ENCODE measurements around the gene SUGCT.
"Not testable (repeated sequence)": the region's sequence is repeated elsewhere in the genome, so short reads cannot be mapped to it uniquely, and the experiment has no call there.

SUGCT gene

GRCh38 chr7:40138973-40139372 is 4.2 kb downstream of the SUGCT start:
- Histone ChIP-seq H4K20me1 (ENCODE audit: insufficient read depth, low read length, poor library complexity, severe bottlenecking) (peaks cover 2% of the 10 kb centered on the region), H3K9me3 (ENCODE audit: insufficient read depth, low read depth, low read length) (no peaks in the 10 kb centered on the region)

GRCh38 chr7:40139891-40140290 is 5.1 kb downstream of the SUGCT start:
- not testable (repeated sequence) for H3K9ac ChIP-seq (ENCODE audit: low read depth, low read length, poor library complexity, severe bottlenecking); H3K27me3 ChIP-seq (ENCODE audit: insufficient read depth, low read length, poor library complexity, severe bottlenecking); H3K36me3 ChIP-seq (ENCODE audit: insufficient read depth, low read length); H4K20me1 ChIP-seq (ENCODE audit: insufficient read depth, low read length, poor library complexity, severe bottlenecking); H3K9me3 ChIP-seq (ENCODE audit: insufficient read depth, low read depth, low read length); H3K4me1 ChIP-seq (ENCODE audit: insufficient read depth, low read length, poor library complexity, severe bottlenecking); H3K4me2 ChIP-seq (ENCODE audit: low read depth, low read length, poor library complexity, severe bottlenecking); H3K79me2 ChIP-seq (ENCODE audit: insufficient read depth, low read length); H3K4me3 ChIP-seq (ENCODE audit: low read length, poor library complexity, severe bottlenecking); H3F3A ChIP-seq (ENCODE audit: low read depth); H2AFZ ChIP-seq (ENCODE audit: low read length); H3K9me2 ChIP-seq (replicated peaks; ENCODE audit: low read depth, low read length)

More at GRCh38 chr7:40138973-40139372, 4.2 kb downstream of the SUGCT start:
- TF ChIP-seq, protein P1, sequence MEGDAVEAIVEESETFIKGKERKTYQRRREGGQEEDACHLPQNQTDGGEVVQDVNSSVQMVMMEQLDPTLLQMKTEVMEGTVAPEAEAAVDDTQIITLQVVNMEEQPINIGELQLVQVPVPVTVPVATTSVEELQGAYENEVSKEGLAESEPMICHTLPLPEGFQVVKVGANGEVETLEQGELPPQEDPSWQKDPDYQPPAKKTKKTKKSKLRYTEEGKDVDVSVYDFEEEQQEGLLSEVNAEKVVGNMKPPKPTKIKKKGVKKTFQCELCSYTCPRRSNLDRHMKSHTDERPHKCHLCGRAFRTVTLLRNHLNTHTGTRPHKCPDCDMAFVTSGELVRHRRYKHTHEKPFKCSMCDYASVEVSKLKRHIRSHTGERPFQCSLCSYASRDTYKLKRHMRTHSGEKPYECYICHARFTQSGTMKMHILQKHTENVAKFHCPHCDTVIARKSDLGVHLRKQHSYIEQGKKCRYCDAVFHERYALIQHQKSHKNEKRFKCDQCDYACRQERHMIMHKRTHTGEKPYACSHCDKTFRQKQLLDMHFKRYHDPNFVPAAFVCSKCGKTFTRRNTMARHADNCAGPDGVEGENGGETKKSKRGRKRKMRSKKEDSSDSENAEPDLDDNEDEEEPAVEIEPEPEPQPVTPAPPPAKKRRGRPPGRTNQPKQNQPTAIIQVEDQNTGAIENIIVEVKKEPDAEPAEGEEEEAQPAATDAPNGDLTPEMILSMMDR (conservative IDR thresholded peaks at IDR 0.05; ENCODE audit: low read length), result no peak
- TF ChIP-seq EZH2phosphoT487 (IDR thresholded peaks at IDR 0.05; ENCODE audit: borderline replicate concordance), result no peak
- Histone ChIP-seq H3K4me2 (ENCODE audit: low read depth, low read length, poor library complexity, severe bottlenecking) (no peak overlapping the region), H3K4me3 (ENCODE audit: low read length, poor library complexity, severe bottlenecking) (no peak overlapping the region), H3K36me3 (ENCODE audit: insufficient read depth, low read length) (no peaks in the 10 kb centered on the region), H3K4me1 (ENCODE audit: insufficient read depth, low read length, poor library complexity, severe bottlenecking) (no peaks in the 10 kb centered on the region), H3K9me2 (replicated peaks; ENCODE audit: low read depth, low read length) (no peaks in the 10 kb centered on the region), H3K9ac (ENCODE audit: low read depth, low read length, poor library complexity, severe bottlenecking) (no peak overlapping the region), H2AFZ (ENCODE audit: low read length) (no peak overlapping the region), H3K79me2 (ENCODE audit: insufficient read depth, low read length) (peaks cover 4% of the 10 kb centered on the region), H3K27me3 (ENCODE audit: insufficient read depth, low read length, poor library complexity, severe bottlenecking) (no peaks in the 10 kb centered on the region), H3F3A (ENCODE audit: low read depth) (no peaks in the 10 kb centered on the region)

DNA sequence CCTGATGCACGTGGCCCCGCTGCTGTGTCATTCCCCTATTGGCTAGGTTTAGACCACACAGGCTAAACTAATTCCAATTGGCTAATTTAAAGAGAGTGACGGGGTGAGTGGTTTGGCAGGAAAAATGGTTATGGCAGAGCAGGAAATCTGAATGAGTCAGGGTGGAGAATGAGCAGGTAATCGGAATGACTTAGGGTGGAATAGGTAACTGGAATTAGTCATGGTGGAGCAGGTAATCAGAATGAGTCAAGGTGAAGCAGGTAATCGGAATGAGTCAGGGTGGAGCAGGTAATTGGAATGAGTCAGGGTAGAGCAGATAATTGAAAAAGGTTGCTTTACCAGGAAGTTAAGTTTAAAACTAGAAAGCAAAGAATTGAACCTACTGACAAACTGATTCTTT is 7.1 kb downstream of the SUGCT start:
- H3K79me2 ChIP-seq (ENCODE audit: insufficient read depth, low read length); H4K20me1 ChIP-seq (ENCODE audit: insufficient read depth, low read length, poor library complexity, severe bottlenecking); H3K4me2 ChIP-seq (ENCODE audit: low read depth, low read length, poor library complexity, severe bottlenecking); H3F3A ChIP-seq (ENCODE audit: low read depth); H3K9me3 ChIP-seq (ENCODE audit: insufficient read depth, low read depth, low read length); H3K9ac ChIP-seq (ENCODE audit: low read depth, low read length, poor library complexity, severe bottlenecking); H2AFZ ChIP-seq (ENCODE audit: low read length); H3K4me3 ChIP-seq (ENCODE audit: low read length, poor library complexity, severe bottlenecking); H3K36me3 ChIP-seq (ENCODE audit: insufficient read depth, low read length); H3K9me2 ChIP-seq (replicated peaks; ENCODE audit: low read depth, low read length); H3K4me1 ChIP-seq (ENCODE audit: insufficient read depth, low read length, poor library complexity, severe bottlenecking); H3K27me3 ChIP-seq (ENCODE audit: insufficient read depth, low read length, poor library complexity, severe bottlenecking): not testable (repeated sequence)

- not testable (repeated sequence) for H3K79me2 ChIP-seq (ENCODE audit: insufficient read depth, low read length); H3K4me1 ChIP-seq (ENCODE audit: insufficient read depth, low read length, poor library complexity, severe bottlenecking); H2AFZ ChIP-seq (ENCODE audit: low read length); H3K36me3 ChIP-seq (ENCODE audit: insufficient read depth, low read length); H3K27me3 ChIP-seq (ENCODE audit: insufficient read depth, low read length, poor library complexity, severe bottlenecking); H3K9ac ChIP-seq (ENCODE audit: low read depth, low read length, poor library complexity, severe bottlenecking); H3K9me3 ChIP-seq (ENCODE audit: insufficient read depth, low read depth, low read length); H3K4me2 ChIP-seq (ENCODE audit: low read depth, low read length, poor library complexity, severe bottlenecking); H3K9me2 ChIP-seq (replicated peaks; ENCODE audit: low read depth, low read length); H3F3A ChIP-seq (ENCODE audit: low read depth); H3K4me3 ChIP-seq (ENCODE audit: low read length, poor library complexity, severe bottlenecking); H4K20me1 ChIP-seq (ENCODE audit: insufficient read depth, low read length, poor library complexity, severe bottlenecking)
Observed at GRCh38 chr7:40145596-40146130, 10.9 kb downstream of the SUGCT start.
